Heart left ventricle (tissue), 16 donors: ENCODE measurements around the gene GUCD1. TPM values are rescaled to one million over a fixed set of nuclear protein-coding genes. Genes with fewer than 3 reads are reported as not detected.
A peak's percentile ranks its signal among the peaks of the same experiment; 100 is the strongest.

Source experiments
- ATAC-seq, 4 donors: fragments of 200-7000 bp; cut with Tn5 transposase; one replicate each; pipeline ENCODE4 v1.9.1; 2020 to 2022; ENCODE audit warnings: moderate library complexity in 4 of 4, mild to moderate bottlenecking in 3 of 4, moderate number of reproducible peaks in 1 of 4
- DNase-seq, 5 donors: peaks; one replicate each; pipeline ENCODE4 v3.0.0-alpha.2; 2020
- H3K27ac ChIP-seq, 12 donors: fragments of 200-600 bp; sonication (generic) in 4 of 12; one replicate each; pipeline versions ENCODE4 v1.5.0 to v1.8.0; 2016 to 2022; ENCODE audit warnings: mild to moderate bottlenecking in 2 of 12
- H3K27me3 ChIP-seq, 9 donors: fragments of 200-600 bp; sonication (generic) in 2 of 9; one replicate each; pipeline versions ENCODE4 v1.5.1 to v1.8.0; 2016 to 2022; ENCODE audit warnings: mild to moderate bottlenecking in 3 of 9
- H3K36me3 ChIP-seq, 9 donors: fragments of 200-600 bp; sonication (generic) in 2 of 9; one replicate each; pipeline versions ENCODE4 v1.5.0 to v1.8.0; 2018 to 2022; ENCODE audit warnings: mild to moderate bottlenecking in 2 of 9
- H3K4me1 ChIP-seq, 12 donors: fragments of 200-600 bp; sonication (generic) in 4 of 12; one replicate each; pipeline versions ENCODE4 v1.5.0 to v1.8.0; 2016 to 2022; ENCODE audit warnings: mild to moderate bottlenecking in 3 of 12
- H3K4me3 ChIP-seq, 12 donors: fragments of 200-600 bp; sonication (generic) in 4 of 12; one replicate each; pipeline versions ENCODE4 v1.5.0 to v1.8.0; 2017 to 2022; ENCODE audit warnings: mild to moderate bottlenecking in 9 of 12, moderate library complexity in 4 of 12
- H3K9me3 ChIP-seq, 12 donors: fragments of 200-600 bp; sonication (generic) in 4 of 12; one replicate each; pipeline versions ENCODE4 v1.5.0 to v1.8.0; 2016 to 2022; ENCODE audit warnings: mild to moderate bottlenecking in 1 of 12
- POLR2A ChIP-seq, 2 donors: fragments of 450-650 bp; IDR thresholded peaks; one replicate each; pipeline ENCODE4 v1.6.1; 2017; ENCODE audit warnings: antibody characterized with exemption in 2 of 2, mild to moderate bottlenecking in 2 of 2, moderate library complexity in 2 of 2
- WGBS, 4 donors: extraction: QIAGEN DNeasy Blood & Tissue Kit in 2 of 4; methylation state at CpG; one replicate each; pipeline versions ENCODE4 v1.1.5 to v1.1.7; 2013 to 2018; 5-methylcytosine and 5-hydroxymethylcytosine counted together
- intact Hi-C, 10 donors: fragments of 100-400 bp; cut with DNase I; formaldehyde crosslinking; loops; one replicate each; pipeline versions ENCODE4 v1.11.1 to v1.14.2; 2022
- polyA plus RNA-seq, 2 donors: library from polyadenylated mRNA; stranded (reverse); fragments of 200-250 nt; gene quantifications; one replicate each; pipeline ENCODE4 v1.2.3, GENCODE V29; 2013
- total RNA-seq, 9 donors: library from RNA; depleted of rRNA in 2 of 9; stranded (reverse); fragments of >200 nt in 2 of 9; fragmentation: NEBNext Ultra II Directional in 3 of 9; extraction: Animal tissue kit (Norgen Biotek cat#: 25700) in 3 of 9; gene quantifications; one replicate each; pipeline versions ENCODE4 v1.1.0 to v1.2.4, GENCODE V29; 2016 to 2023
- TF ChIP-seq, protein P1 (sequence below), 12 donors: fragments of 200-600 bp; sonication (generic) in 4 of 12; IDR thresholded peaks; one replicate each; pipeline versions ENCODE4 v1.5.0 to v1.8.0; 2018 to 2022; ENCODE audit warnings: antibody characterized with exemption in 12 of 12, mild to moderate bottlenecking in 5 of 12
- donor health status: ischemic (EF 13 %, LVEDD 7.1; RV severe dilation, severe dysfunction).
- donor health status: healthy with polysubstance abuse.
- donor health status: DM: no; HTN: yes; CAD: no.
- donor health status: DM: no; HTN: no; CAD: no.
- donor health status: ischemic (EF 25% LVEDD 6.9; RV normal size, moderate dysfunction).
- donor health status: ischemic (EF 25% LVEDD 5.7; RV mildly dilated, moderate dysfunction).
- donor health status: healthy.
- donor health status: DM: yes; HTN: yes; CAD: no.
- donor health status: ischemic (EF 35%, LVEDD 5.7; RV mildly dilated, moderate dysfunction).
- donor health status: nonischemic (EF 11% LVEDD 7.7; RV severe dilation, severe dysfunction).
- donor health status: DM: yes; HTN: yes; CAD: no.
- donor health status: PGD.
- donor health status: ischemic (EF 29% LVEDD 5.4; RV normal size, mild dysfunction).
- donor health status: nonischemic (EF 23%, LVEDD 6.1; RV moderate dilation, normal function).

The GUCD1 gene
- total and polyA plus RNA-seq, 11 donors, result 147 to 487 (median 186) TPM

DNA sequence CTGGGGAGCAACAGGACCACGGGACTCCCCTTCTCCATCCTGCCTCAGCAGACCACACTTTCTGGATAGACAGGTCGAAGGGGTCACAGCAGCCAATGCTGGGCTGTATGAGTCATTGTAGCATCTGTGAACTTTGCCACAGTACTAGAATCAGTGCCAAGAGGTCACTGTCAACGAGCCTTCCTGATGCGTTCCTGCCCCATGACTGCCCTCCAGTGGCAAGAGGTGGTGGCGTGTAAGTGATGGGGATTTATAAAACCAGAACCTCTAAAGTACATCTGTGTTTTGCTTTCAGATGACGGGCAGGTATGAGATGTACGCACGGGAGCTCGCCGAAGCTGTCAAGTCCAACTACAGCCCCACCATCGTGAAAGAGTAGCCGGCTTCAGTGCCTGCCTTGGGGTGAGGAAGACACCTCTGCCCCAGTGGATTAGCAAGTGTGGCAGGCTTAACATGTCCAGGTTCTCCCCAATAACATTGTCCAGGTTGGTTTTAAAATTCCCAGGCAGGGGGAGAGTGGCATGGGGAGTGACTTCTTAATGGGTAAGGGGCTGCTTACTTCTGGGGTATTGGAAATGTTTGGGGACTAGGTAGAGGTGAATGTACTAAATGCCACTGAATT is 29.4 kb downstream of the GUCD1 start:
- no peaks in the 10 kb centered on the region for H3K36me3 ChIP-seq
- peak in 3 of 4 donors; percentile 83 to 86 (median 86) for ATAC-seq
- H3K27me3 ChIP-seq, result no peaks in the 10 kb centered on the region
- intact Hi-C loops, result loop anchor here in 6 of 10 donors (1.0 to 10.0 kb wide), 6 partner anchors 103 to 341 kb away; partner anchors contain the start of gene SUSD2 (in 2 of the 6)
- H3K4me3 ChIP-seq, result no peak overlapping the region
- H3K9me3 ChIP-seq, result no peaks in the 10 kb centered on the region
- WGBS, 4 donors, result 9 to 14% (median 14%) methylated on average over 12 of the region's 12 CpGs
- H3K4me1 ChIP-seq, result peaks cover 0 to 27% (median 11%) of the 10 kb centered on the region in 12 donors
- H3K27ac ChIP-seq, result no peak overlapping the region
- TF ChIP-seq POLR2A (IDR thresholded peaks at IDR 0.05), result no peak
- TF ChIP-seq, protein P1, sequence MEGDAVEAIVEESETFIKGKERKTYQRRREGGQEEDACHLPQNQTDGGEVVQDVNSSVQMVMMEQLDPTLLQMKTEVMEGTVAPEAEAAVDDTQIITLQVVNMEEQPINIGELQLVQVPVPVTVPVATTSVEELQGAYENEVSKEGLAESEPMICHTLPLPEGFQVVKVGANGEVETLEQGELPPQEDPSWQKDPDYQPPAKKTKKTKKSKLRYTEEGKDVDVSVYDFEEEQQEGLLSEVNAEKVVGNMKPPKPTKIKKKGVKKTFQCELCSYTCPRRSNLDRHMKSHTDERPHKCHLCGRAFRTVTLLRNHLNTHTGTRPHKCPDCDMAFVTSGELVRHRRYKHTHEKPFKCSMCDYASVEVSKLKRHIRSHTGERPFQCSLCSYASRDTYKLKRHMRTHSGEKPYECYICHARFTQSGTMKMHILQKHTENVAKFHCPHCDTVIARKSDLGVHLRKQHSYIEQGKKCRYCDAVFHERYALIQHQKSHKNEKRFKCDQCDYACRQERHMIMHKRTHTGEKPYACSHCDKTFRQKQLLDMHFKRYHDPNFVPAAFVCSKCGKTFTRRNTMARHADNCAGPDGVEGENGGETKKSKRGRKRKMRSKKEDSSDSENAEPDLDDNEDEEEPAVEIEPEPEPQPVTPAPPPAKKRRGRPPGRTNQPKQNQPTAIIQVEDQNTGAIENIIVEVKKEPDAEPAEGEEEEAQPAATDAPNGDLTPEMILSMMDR (IDR thresholded peaks at IDR 0.05), result peak; percentile 73 to 90 (median 84)
- DNase-seq, result peak; percentile 66 to 84 (median 76)

DNA sequence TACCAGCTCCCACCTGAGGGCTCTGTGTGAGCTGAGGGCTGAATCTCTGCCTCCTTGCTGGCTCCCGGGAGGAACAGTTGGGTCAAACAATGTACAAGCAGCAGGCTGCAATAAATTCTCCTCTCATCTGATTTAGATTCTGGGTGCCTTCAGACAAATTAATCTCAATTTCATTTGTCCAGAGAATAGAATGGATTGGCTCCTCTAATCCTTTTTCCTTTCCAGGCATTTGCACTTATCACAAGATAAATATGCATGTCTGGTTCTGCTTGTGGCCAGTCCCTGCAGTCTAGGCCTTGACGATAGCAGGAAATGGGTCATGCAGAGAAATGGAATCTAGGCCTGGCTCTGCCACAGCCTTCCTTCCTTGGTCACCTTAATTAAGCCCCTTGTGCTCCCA is 31.1 kb downstream of the GUCD1 start:
- Histone ChIP-seq H3K4me3 (no peak overlapping the region), H3K27me3 (no peaks in the 10 kb centered on the region), H3K27ac (peak overlapping the region in 2 of 12 donors; percentile 30 to 49), H3K4me1 (peaks cover 0 to 32% (median 17%) of the 10 kb centered on the region in 12 donors), H3K9me3 (no peaks in the 10 kb centered on the region), H3K36me3 (no peaks in the 10 kb centered on the region)
- DNase-seq (no peak), ATAC-seq (no peak)
- TF ChIP-seq POLR2A (IDR thresholded peaks at IDR 0.05), result no peak
- TF ChIP-seq, protein P1 (IDR thresholded peaks at IDR 0.05), result no peak
- intact Hi-C loops, result loop anchor here in 8 of 10 donors (1.0 to 10.0 kb wide), 12 partner anchors 12 to 339 kb away; partner anchors contain the start of genes ADORA2A (in 2 of the 8), SUSD2 (in 2 of the 8) and SPECC1L (in 1 of the 8)
- WGBS, 4 donors, result 54 to 72% (median 57%) methylated on average over 2 of the region's 2 CpGs

DNA sequence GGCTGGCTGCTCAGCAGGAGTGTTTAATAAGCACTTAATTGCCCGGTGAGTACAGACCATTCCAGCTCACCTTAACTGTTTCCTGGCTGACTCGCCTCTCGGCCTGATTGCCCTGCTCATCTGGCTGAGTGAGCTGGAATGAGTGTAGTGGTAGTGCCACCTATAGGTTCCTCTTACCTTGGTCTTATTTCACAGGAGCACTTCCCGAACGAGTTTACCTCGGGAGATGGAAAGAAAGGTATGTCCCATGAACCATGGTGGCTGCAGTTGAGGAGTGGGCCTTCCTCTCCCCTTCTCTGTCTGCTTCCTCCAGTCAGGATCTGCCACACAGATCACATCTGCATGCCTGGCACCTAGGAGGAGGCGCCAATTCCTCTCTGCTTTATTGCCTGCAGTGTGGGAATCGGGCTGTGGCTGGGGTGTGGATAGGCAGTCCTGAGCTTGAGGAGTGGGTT is 33.1 kb downstream of the GUCD1 start:
- peak in 1 of 5 donors; percentile 58 for DNase-seq
- Histone ChIP-seq H3K27ac (no peak overlapping the region), H3K36me3 (no peaks in the 10 kb centered on the region), H3K27me3 (no peaks in the 10 kb centered on the region), H3K9me3 (no peaks in the 10 kb centered on the region), H3K4me1 (peaks cover 0 to 32% (median 17%) of the 10 kb centered on the region in 12 donors), H3K4me3 (no peak overlapping the region)
- intact Hi-C loops, result loop anchor here in 7 of 10 donors (2.0 to 10.0 kb wide), 9 partner anchors 95 to 337 kb away; partner anchors contain the start of genes ADORA2A (in 2 of the 7), SUSD2 (in 2 of the 7) and SPECC1L (in 1 of the 7)
- TF ChIP-seq, protein P1 (IDR thresholded peaks at IDR 0.05), result peak; percentile 16 to 56 (median 33)
- TF ChIP-seq POLR2A (IDR thresholded peaks at IDR 0.05), result no peak
- 25 to 37% (median 34%) methylated on average over 8 of the region's 8 CpGs for WGBS, 4 donors
- peak; percentile 27 to 68 (median 60) for ATAC-seq

DNA sequence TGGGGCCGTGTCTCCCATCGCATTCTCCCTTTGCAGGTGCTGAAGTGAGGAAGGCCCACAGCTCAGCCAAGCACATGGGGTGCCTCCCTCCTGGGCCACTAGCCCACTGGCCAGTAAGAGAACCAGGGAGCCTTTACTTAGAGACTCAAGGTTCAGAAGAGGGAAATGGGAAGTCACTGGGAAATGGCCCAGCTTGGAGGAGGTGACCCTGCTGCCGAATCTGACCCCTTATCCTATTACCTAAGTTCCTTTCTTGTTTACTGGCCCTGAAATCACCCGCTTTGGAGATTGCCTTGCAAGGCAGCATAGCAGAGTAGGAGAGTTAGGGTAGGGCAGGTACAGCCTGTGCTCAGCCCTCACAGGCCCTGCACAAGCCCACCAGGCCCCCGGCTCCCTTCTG is 35.4 kb downstream of the GUCD1 start:
- peaks cover 0 to 25% (median 9%) of the 10 kb centered on the region in 12 donors for H3K4me1 ChIP-seq
- no peaks in the 10 kb centered on the region for H3K36me3 ChIP-seq
- intact Hi-C loops, result loop anchor here in 1 of 10 donors (5.0 kb wide), 1 partner anchor 192 kb away; no protein-coding TSS in a partner anchor
- no peak for TF ChIP-seq POLR2A (IDR thresholded peaks at IDR 0.05)
- TF ChIP-seq, protein P1 (IDR thresholded peaks at IDR 0.05), result no peak
- H3K27me3 ChIP-seq, result no peaks in the 10 kb centered on the region
- 75 to 83% (median 76%) methylated on average over 4 to 5 of the region's 5 CpGs for WGBS, 4 donors
- no peak overlapping the region for H3K27ac ChIP-seq
- ATAC-seq (no peak), DNase-seq (peak in 1 of 5 donors; percentile 40)
- H3K9me3 ChIP-seq, result no peaks in the 10 kb centered on the region
- H3K4me3 ChIP-seq, result no peak overlapping the region
